Large intestine (tissue), 3 donors: ENCODE results near the gene CLDN2. TPM values are rescaled to one million over a fixed set of nuclear protein-coding genes. Genes with fewer than 3 reads are reported as not detected.
"Not testable (repeated sequence)": the region's sequence is repeated elsewhere in the genome, so short reads cannot be mapped to it uniquely, and the experiment has no call there.

Experiments used
- DNase-seq, 2 donors: peaks; one replicate each; pipeline versions ENCODE4 v3.0.0 to v3.0.0-alpha.2; 2013
- H3K27ac ChIP-seq: one replicate; pipeline ENCODE4 v1.5.1; 2013; ENCODE audit warnings: low read length
- H3K27me3 ChIP-seq: 2 replicates; pipeline ENCODE4 v1.6.1; 2013; ENCODE audit warnings: low read length; ENCODE audit not compliant: control insufficient read depth, insufficient read depth
- H3K36me3 ChIP-seq: 2 replicates; pipeline ENCODE4 v1.6.1; 2013; ENCODE audit warnings: low read length; ENCODE audit not compliant: control insufficient read depth, insufficient read depth
- H3K4me1 ChIP-seq: one replicate; pipeline ENCODE4 v1.6.1; 2013; ENCODE audit warnings: low read length; ENCODE audit not compliant: control insufficient read depth, insufficient read depth
- H3K4me3 ChIP-seq: one replicate; pipeline ENCODE4 v1.5.1; 2013; ENCODE audit warnings: low read length
- H3K9me3 ChIP-seq: one replicate; pipeline ENCODE4 v1.6.1; 2013; ENCODE audit warnings: mild to moderate bottlenecking, low read depth, low read length, moderate library complexity; ENCODE audit not compliant: control insufficient read depth
- WGBS: methylation state at CpG from one replicate; pipeline ENCODE4 v1.1.5; 2013; ENCODE audit warnings: low lambda C conversion rate; ENCODE audit not compliant: insufficient coverage; 5-methylcytosine and 5-hydroxymethylcytosine counted together
- polyA plus RNA-seq: library from polyadenylated mRNA; unstranded; fragments of 120-200 nt; gene quantifications from one replicate; pipeline ENCODE4 v1.2.1, GENCODE V29; 2013

Gene CLDN2
- polyA plus RNA-seq, 1 donor, result 196 TPM

DNA sequence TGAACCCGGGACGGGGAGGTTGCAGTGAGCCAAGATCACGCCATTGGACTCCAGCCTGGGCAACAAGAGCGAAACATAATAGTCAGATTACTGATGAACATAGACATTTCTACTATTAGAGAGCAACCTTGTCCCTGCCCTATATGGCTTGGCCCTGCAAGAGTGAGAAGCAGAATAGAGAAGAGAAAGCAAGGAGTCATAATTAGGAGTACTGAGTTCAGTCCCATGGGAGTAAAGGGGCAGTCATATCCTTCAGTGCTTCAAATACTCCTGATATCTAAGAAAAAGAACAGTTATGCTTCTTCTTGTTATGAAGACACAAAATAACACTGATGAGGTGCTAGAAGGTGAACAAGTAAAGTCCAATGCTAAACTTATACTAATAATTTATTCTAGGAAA, 33.8 kb downstream of the CLDN2 start:
- H3K4me3 ChIP-seq, result no peak overlapping the region
- no CpG with 5 or more reads among the region's 4 CpGs for WGBS
- no peaks in the 10 kb centered on the region for H3K9me3 ChIP-seq
- no peak overlapping the region for H3K27ac ChIP-seq
- peaks cover 8% of the 10 kb centered on the region for H3K36me3 ChIP-seq
- no peaks in the 10 kb centered on the region for H3K27me3 ChIP-seq
- no peak for DNase-seq
- H3K4me1 ChIP-seq, result peaks cover 21% of the 10 kb centered on the region

GRCh38 chrX:106955004-106955772, 35.0 kb downstream of the CLDN2 start:
- no CpG with 5 or more reads among the region's 1 CpG for WGBS
- DNase-seq, result no peak
- H3K9me3 ChIP-seq, result no peaks in the 10 kb centered on the region
- no peak overlapping the region for H3K4me3 ChIP-seq
- peaks cover 8% of the 10 kb centered on the region for H3K36me3 ChIP-seq
- H3K4me1 ChIP-seq, result peaks cover 14% of the 10 kb centered on the region
- H3K27ac ChIP-seq, result no peak overlapping the region
- H3K27me3 ChIP-seq, result no peaks in the 10 kb centered on the region

- Histone ChIP-seq H3K4me3 (no peak overlapping the region), H3K4me1 (peaks cover 7% of the 10 kb centered on the region), H3K9me3 (no peaks in the 10 kb centered on the region), H3K36me3 (peaks cover 13% of the 10 kb centered on the region), H3K27ac (no peak overlapping the region), H3K27me3 (no peaks in the 10 kb centered on the region)
- WGBS, result no CpG with 5 or more reads among the region's 1 CpG
- no peak for DNase-seq
Measured at GRCh38 chrX:106957856-106958255, 37.7 kb downstream of the CLDN2 start.

DNA sequence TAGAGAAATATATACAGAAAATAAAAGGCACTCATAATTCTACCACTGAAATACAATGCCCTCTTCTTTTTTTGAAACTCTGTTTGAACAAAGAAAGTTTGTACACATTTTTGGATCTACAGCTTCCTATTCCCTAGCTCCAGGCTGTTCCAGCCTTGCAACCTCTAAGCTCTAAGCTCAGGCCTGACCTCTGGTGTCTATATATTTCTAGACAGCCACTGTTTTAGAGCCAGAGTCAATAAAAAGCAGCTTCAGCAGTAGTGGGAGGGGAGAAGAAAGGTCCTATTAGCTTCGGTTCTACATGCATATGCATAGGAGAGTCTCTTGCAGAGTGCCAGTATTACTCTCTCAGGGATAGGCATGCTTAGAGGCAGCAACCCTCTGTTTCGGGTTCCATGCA, 39.7 kb downstream of the CLDN2 start:
- no peaks in the 10 kb centered on the region for H3K9me3 ChIP-seq
- H3K27ac ChIP-seq, result no peak overlapping the region
- WGBS, result no CpG with 5 or more reads among the region's 2 CpGs
- no peaks in the 10 kb centered on the region for H3K27me3 ChIP-seq
- peak; percentile 18 to 49 for DNase-seq
- peaks cover 13% of the 10 kb centered on the region for H3K36me3 ChIP-seq
- H3K4me3 ChIP-seq, result no peak overlapping the region
- peaks cover 3% of the 10 kb centered on the region for H3K4me1 ChIP-seq

DNA sequence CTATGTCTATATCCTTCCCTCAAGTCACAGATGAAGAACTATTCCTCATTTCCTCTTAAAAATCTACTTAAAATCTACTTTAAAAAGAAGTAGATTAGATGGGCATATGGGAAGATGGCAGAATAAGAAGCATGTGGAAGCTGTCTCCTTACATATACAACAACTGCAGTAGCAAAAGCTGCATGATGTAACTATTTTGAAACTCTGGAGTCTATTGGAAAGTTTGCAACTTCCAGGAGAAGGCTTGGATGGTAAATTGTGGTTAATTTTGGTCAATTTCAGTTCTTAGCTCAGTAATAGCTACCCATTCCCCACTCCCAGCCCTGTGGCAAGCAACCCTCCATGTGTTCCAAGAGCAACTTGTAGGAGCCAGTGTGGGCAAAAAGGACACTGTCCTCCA, 42.9 kb downstream of the CLDN2 start:
- Histone ChIP-seq H3K9me3 (no peaks in the 10 kb centered on the region), H3K27me3 (no peaks in the 10 kb centered on the region), H3K4me3 (no peak overlapping the region), H3K27ac (no peak overlapping the region), H3K36me3 (peaks cover 6% of the 10 kb centered on the region), H3K4me1 (no peaks in the 10 kb centered on the region)
- no peak for DNase-seq

DNA sequence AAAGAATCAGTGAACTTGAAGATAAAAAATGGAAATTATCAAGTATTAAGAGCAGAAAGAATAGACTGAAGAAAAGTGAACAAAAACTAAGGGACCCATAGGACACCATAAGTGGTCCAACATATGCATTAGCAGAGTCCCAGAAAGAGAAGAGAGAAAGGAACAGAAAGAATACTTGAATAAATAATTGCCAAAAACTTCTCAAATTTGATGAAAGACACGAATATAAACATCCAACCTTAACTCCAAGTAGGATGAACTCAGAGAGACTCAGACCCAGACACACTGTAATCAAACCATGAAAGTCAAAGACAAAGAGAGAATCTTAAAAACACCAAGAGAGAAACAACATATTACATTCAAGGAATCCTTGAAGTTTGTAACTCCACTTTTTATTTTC, 44.1 kb downstream of the CLDN2 start:
- H3K36me3 ChIP-seq, result peaks cover 6% of the 10 kb centered on the region
- WGBS, result no CpG with 5 or more reads among the region's 1 CpG
- no peak for DNase-seq

DNA sequence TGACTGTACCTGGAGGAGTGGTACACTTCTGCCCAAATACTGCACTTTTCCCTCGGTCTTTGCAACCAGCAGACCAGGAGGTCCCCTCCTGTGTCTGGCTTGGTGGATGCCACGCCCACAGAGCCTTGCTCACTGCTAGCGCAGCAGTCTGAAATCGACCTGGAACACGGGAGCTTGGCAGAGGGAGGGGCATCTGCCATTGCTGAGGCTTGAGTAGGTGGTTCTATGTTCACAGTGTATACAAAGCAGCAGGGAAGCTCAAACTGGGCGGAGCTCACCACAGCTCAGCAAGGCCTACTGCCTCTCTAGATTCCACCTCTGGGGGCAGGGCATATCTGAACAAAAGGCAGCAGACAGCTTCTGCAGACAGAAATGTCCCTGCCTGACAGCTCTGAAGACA, 46.3 kb downstream of the CLDN2 start:
- not testable (repeated sequence) for H3K27ac ChIP-seq, DNase-seq, H3K4me3 ChIP-seq, H3K27me3 ChIP-seq, H3K9me3 ChIP-seq, H3K36me3 ChIP-seq, H3K4me1 ChIP-seq
- WGBS, result no CpG with 5 or more reads among the region's 6 CpGs

More for the DNA sequence above, 44.1 kb downstream of the CLDN2 start:
- H3K27me3 ChIP-seq, result no peaks in the 10 kb centered on the region
- H3K4me1 ChIP-seq, result no peaks in the 10 kb centered on the region
- H3K27ac ChIP-seq, result no peak overlapping the region
- H3K4me3 ChIP-seq, result no peak overlapping the region
- H3K9me3 ChIP-seq, result no peaks in the 10 kb centered on the region

DNA sequence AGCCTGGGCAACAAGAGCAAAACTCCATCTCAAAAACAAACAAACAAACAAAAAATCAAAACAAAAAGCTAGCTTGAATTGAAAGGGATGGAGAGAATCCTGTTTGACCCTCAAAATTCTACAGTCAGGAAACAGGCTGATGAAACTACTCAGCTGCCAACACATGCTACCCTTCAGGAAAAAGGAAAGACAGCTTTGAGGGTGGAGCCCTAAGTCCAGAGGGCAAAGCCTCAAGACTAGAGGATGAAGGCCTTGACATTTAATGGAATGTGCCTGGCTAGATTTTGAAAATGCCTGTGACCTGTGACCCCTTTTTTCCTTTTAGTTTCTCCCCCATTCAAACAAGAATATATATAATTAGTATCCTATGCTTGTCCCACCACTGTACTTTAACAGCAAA, 52.7 kb downstream of the CLDN2 start:
- no peaks in the 10 kb centered on the region for H3K36me3 ChIP-seq
- no peaks in the 10 kb centered on the region for H3K27me3 ChIP-seq
- peak in 1 of 2 donors; percentile 3 for DNase-seq
- H3K4me1 ChIP-seq, result no peaks in the 10 kb centered on the region
- H3K27ac ChIP-seq, result no peak overlapping the region
- no peak overlapping the region for H3K4me3 ChIP-seq
- H3K9me3 ChIP-seq, result no peaks in the 10 kb centered on the region

DNA sequence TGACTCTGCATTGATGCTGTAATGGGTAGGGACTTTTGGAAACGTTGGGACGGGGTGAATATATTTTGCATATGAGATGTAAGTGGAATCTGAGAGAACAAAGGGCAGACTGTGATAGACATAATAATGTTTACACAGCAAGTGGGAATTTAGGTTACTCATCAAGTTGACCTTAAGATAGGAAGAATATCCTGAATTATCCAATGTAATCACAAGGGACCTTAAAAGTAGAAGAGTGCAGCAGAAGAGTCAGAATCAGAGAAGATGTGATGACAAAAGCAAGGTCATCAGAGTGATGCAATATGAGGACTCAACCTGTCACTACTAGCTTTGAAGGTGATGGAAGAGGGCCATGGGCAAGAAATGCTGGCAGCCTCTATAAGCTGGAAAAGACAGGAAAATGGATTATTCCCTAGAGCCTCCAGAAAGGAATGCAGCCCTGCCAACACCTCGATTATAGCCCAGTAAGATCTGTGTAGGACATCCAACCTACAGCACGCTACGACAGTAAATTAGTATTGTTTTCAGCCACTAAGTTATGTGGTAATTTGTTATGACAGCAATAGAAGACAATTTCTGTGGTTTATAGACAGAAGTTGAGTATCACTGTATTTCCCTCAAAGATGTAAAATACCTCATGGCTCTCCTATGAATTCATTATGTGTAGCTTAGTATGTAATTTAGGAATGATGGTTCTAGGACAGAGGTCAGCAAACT, 53.4 kb downstream of the CLDN2 start:
- no peak for DNase-seq
- no CpG with 5 or more reads among the region's 5 CpGs for WGBS
- no peak overlapping the region for H3K27ac ChIP-seq
- H3K4me3 ChIP-seq, result no peak overlapping the region
- H3K9me3 ChIP-seq, result no peaks in the 10 kb centered on the region
- H3K27me3 ChIP-seq, result no peaks in the 10 kb centered on the region
- H3K36me3 ChIP-seq, result no peaks in the 10 kb centered on the region
- no peaks in the 10 kb centered on the region for H3K4me1 ChIP-seq

DNA sequence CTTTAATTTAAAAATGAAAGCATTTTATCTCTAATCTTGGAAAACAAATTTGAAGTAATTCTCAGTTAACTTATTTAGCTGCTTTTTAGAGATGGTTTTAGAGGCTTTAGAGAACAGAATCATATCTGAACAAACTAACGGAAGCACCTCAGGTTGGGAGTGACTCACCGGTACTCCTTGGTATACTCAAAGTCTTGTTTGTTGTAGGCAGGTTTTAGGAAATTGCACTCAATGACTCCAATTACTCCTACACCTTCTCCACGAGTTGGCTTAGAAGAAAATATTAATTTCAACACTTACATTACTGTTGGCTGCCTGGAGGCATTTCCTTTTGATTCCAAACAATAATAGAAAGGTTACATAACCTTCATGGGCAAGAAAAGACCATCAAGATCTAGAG, 56.2 kb downstream of the CLDN2 start:
- WGBS, result no CpG with 5 or more reads among the region's 3 CpGs
- Histone ChIP-seq H3K36me3 (no peaks in the 10 kb centered on the region), H3K27ac (no peak overlapping the region), H3K4me3 (no peak overlapping the region), H3K27me3 (no peaks in the 10 kb centered on the region), H3K4me1 (no peaks in the 10 kb centered on the region), H3K9me3 (no peaks in the 10 kb centered on the region)
- DNase-seq, result no peak
